Progenitor cell of endocrine pancreas (in vitro differentiated cells): ENCODE data around the gene CABP4. TPM values are rescaled to one million over a fixed set of nuclear protein-coding genes. Genes with fewer than 3 reads are reported as not detected.

Source experiments
- DNase-seq: peaks from one replicate; pipeline ENCODE4 v3.0.0; 2021; ENCODE audit warnings: low spot score; ENCODE audit not compliant: unreplicated experiment
- H3K27ac Mint-ChIP-seq: 2 replicates; pipeline ENCODE4 v1.8.0; 2021; ENCODE audit warnings: mild to moderate bottlenecking, moderate library complexity, mixed read lengths
- H3K27me3 Mint-ChIP-seq: 2 replicates; pipeline ENCODE4 v1.8.0; 2021; ENCODE audit warnings: mixed read lengths
- H3K36me3 Mint-ChIP-seq: 2 replicates; pipeline ENCODE4 v1.8.0; 2022; ENCODE audit warnings: mixed read lengths; ENCODE audit not compliant: insufficient read depth
- H3K4me1 Mint-ChIP-seq: 2 replicates; pipeline ENCODE4 v1.8.0; 2021; ENCODE audit warnings: low read depth, mixed read lengths
- H3K4me3 Mint-ChIP-seq: 2 replicates; pipeline ENCODE4 v1.8.0; 2021; ENCODE audit warnings: low read depth, mild to moderate bottlenecking, moderate library complexity, mixed read lengths
- H3K9me3 Mint-ChIP-seq: 2 replicates; pipeline ENCODE4 v1.8.0; 2021; ENCODE audit warnings: low read depth, mixed read lengths
- CTCF ChIP-seq: fragments of 200-600 bp; sonication (generic); IDR thresholded peaks from one replicate; pipeline ENCODE4 v1.5.0; 2021; ENCODE audit warnings: antibody characterized with exemption, mild to moderate bottlenecking; ENCODE audit not compliant: unreplicated experiment
- total RNA-seq: library from RNA; stranded (reverse); gene quantifications from 2 replicates; pipeline ENCODE4 v1.2.1, GENCODE V29; 2021

The CABP4 gene
- total RNA-seq, 1 donor from 2014 or later, result not detected

- H3K4me3 Mint-ChIP-seq, result peak overlapping the region; percentile 85
- H3K27me3 Mint-ChIP-seq, result no peaks in the 10 kb centered on the region
- H3K4me1 Mint-ChIP-seq, result peaks cover 5% of the 10 kb centered on the region
- H3K9me3 Mint-ChIP-seq, result no peaks in the 10 kb centered on the region
- no peak for DNase-seq
- no peak for TF ChIP-seq CTCF
- H3K27ac Mint-ChIP-seq, result peak overlapping the region; percentile 86
- H3K36me3 Mint-ChIP-seq, result no peaks in the 10 kb centered on the region
These were observed 12.4 kb upstream of the CABP4 start for GRCh38 chr11:67442504-67443404.

GRCh38 chr11:67445515-67445914, 9.6 kb upstream of the CABP4 start:
- Mint-ChIP-seq H3K4me3 (peak overlapping the region; percentile 82), H3K27ac (no peak overlapping the region), H3K4me1 (peaks cover 5% of the 10 kb centered on the region), H3K27me3 (peaks cover 4% of the 10 kb centered on the region), H3K36me3 (no peaks in the 10 kb centered on the region), H3K9me3 (no peaks in the 10 kb centered on the region)
- no peak for DNase-seq
- TF ChIP-seq CTCF, result no peak

DNA sequence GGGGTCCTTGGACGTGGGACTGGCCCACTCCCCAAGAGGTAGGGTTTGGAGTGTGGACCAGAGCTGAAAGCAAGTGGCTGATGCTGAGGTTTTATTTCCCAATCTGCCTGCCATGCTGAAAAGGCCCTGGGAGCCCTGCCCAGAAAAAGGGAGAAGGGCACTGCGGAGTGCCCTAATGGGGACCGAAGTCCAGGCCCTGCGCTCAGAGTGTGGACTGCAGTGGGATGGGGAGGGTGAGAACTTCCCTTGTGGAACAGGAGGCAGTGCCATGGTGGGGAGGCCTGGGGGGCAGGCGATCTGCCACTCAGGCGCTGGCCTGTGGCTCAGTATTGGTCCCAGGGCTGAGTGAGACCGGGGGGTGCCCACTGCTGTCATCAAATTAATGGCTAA, 6.9 kb upstream of the CABP4 start:
- peaks cover 3% of the 10 kb centered on the region for H3K4me1 Mint-ChIP-seq
- no peak overlapping the region for H3K27ac Mint-ChIP-seq
- H3K4me3 Mint-ChIP-seq, result no peak overlapping the region
- no peak for DNase-seq
- TF ChIP-seq CTCF, result no peak
- H3K36me3 Mint-ChIP-seq, result no peaks in the 10 kb centered on the region
- H3K9me3 Mint-ChIP-seq, result no peaks in the 10 kb centered on the region
- H3K27me3 Mint-ChIP-seq, result peaks cover 4% of the 10 kb centered on the region

DNA sequence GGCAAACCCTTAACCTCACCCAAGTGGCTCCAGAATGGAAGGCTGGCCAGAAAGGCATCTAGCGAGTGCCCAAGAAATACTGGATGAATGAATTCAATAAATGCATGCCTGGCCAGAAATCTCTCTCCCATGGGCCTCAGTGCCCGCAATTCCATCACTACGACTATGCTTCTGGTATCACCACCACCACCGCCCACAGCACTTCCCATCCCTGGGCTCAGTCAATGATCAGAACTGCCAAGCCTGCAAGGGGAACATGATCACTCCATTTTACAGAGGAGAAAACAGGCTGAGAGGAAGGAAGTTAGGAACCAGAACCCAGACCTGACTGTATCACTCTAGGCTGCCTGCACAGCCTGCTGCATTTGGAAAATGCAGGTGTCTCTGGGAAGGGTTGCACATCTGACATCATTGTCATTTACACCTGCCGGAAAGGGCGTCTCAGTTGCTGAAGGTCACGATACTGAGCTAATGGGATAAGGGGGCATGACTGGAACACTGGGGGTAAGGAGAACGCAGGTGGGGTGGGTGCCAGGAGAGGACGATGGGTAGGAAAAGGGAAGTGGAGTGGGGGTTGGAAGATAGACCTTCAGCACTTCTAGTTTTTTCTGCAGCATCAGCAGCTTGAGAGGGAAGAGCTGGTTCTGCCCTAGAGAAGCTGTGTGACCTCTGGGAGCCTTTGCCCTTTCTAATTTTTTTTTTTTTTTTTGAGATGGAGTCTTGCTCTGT, 5.9 kb upstream of the CABP4 start:
- Mint-ChIP-seq H3K27ac (no peak overlapping the region), H3K27me3 (peaks cover 4% of the 10 kb centered on the region), H3K4me3 (no peak overlapping the region), H3K36me3 (no peaks in the 10 kb centered on the region), H3K9me3 (no peaks in the 10 kb centered on the region), H3K4me1 (peaks cover 3% of the 10 kb centered on the region)
- TF ChIP-seq CTCF, result no peak
- DNase-seq, result no peak

GRCh38 chr11:67450796-67451657, 4.1 kb upstream of the CABP4 start:
- Mint-ChIP-seq H3K4me1 (no peaks in the 10 kb centered on the region), H3K4me3 (no peak overlapping the region), H3K27ac (peak overlapping the region; percentile 64), H3K27me3 (peaks cover 4% of the 10 kb centered on the region), H3K9me3 (no peaks in the 10 kb centered on the region), H3K36me3 (no peaks in the 10 kb centered on the region)
- DNase-seq, result no peak
- TF ChIP-seq CTCF, result no peak
